Measurements from ENCODE around the gene GID8.

The GID8 gene

GRCh38 chr20:62905536-62906117, 32.3 kb upstream of the GID8 start:
- DNase-seq: no peak

GRCh38 chr20:62906209-62906608, 31.7 kb upstream of the GID8 start:
- DNase-seq: no peak

- DNase-seq: no peak
These were observed 31.1 kb upstream of the GID8 start for GRCh38 chr20:62906647-62907375.

GRCh38 chr20:62907384-62908317, 30.3 kb upstream of the GID8 start:
- no peak for DNase-seq

GRCh38 chr20:62908971-62909791, 28.8 kb upstream of the GID8 start:
- DNase-seq: no peak

- DNase-seq: no peak
These were observed 27.7 kb upstream of the GID8 start for GRCh38 chr20:62910217-62910766.

GRCh38 chr20:62910777-62911497, 27.0 kb upstream of the GID8 start:
- DNase-seq: no peak

- DNase-seq: no peak
These were observed 26.2 kb upstream of the GID8 start for GRCh38 chr20:62911701-62912280.

- no peak for DNase-seq
These were observed 24.8 kb upstream of the GID8 start for GRCh38 chr20:62913043-62913630.

GRCh38 chr20:62914436-62914835, 23.5 kb upstream of the GID8 start:
- DNase-seq: no peak

GRCh38 chr20:62914970-62915457, 22.9 kb upstream of the GID8 start:
- DNase-seq: no peak

- no peak for DNase-seq
These were observed 21.1 kb upstream of the GID8 start for GRCh38 chr20:62916703-62917476.

- no peak for DNase-seq
These were observed 20.2 kb upstream of the GID8 start for GRCh38 chr20:62917720-62918119.

GRCh38 chr20:62918147-62918546, 19.8 kb upstream of the GID8 start:
- DNase-seq: no peak

- DNase-seq: no peak
These were observed 19.1 kb upstream of the GID8 start for GRCh38 chr20:62918831-62919230.

GRCh38 chr20:62920039-62920645, 17.8 kb upstream of the GID8 start:
- DNase-seq: no peak

- peak; percentile 50 for DNase-seq
These were observed 16.7 kb upstream of the GID8 start for GRCh38 chr20:62921119-62921687.

- peak; percentile 36 for DNase-seq
These were observed 15.5 kb upstream of the GID8 start for GRCh38 chr20:62922451-62922921.

Measured in T-helper 9 cell (primary cell).